Testis (tissue), 2 donors: ENCODE measurements around the gene CAD.

Experiments used
- POLR2A ChIP-seq: fragments of 450-650 bp; IDR thresholded peaks from one replicate; pipeline ENCODE4 v1.6.1; 2017; ENCODE audit warnings: antibody characterized with exemption, mild to moderate bottlenecking, moderate library complexity
- TF ChIP-seq, protein P1 (sequence below), 3 experiments: fragments of 450-650 bp in 2 of 3; fragments of 200-600 bp in 1 of 3; sonication (generic) in 1 of 3; IDR thresholded peaks; one replicate each; pipeline ENCODE4 v1.5.1; 2016 to 2019; ENCODE audit warnings: antibody characterized with exemption in 3 of 3, mild to moderate bottlenecking in 2 of 3, moderate library complexity in 1 of 3

GRCh38 chr2:27250652-27251379, 33.6 kb downstream of the CAD start:
- TF ChIP-seq POLR2A: no peak
- TF ChIP-seq, protein P1, sequence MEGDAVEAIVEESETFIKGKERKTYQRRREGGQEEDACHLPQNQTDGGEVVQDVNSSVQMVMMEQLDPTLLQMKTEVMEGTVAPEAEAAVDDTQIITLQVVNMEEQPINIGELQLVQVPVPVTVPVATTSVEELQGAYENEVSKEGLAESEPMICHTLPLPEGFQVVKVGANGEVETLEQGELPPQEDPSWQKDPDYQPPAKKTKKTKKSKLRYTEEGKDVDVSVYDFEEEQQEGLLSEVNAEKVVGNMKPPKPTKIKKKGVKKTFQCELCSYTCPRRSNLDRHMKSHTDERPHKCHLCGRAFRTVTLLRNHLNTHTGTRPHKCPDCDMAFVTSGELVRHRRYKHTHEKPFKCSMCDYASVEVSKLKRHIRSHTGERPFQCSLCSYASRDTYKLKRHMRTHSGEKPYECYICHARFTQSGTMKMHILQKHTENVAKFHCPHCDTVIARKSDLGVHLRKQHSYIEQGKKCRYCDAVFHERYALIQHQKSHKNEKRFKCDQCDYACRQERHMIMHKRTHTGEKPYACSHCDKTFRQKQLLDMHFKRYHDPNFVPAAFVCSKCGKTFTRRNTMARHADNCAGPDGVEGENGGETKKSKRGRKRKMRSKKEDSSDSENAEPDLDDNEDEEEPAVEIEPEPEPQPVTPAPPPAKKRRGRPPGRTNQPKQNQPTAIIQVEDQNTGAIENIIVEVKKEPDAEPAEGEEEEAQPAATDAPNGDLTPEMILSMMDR (IDR thresholded peaks at IDR 0.05): no peak
